HG03378 (cell line): ENCODE measurements around the gene OR8G1.
"Not testable (repeated sequence)": the region's sequence is repeated elsewhere in the genome, so short reads cannot be mapped to it uniquely, and the experiment has no call there.

Experiments used
- ATAC-seq: cut with Tn5 transposase; IDR thresholded peaks from one replicate; pipeline ENCODE4 v1.9.1; 2021; ENCODE audit warnings: mild to moderate bottlenecking, moderate library complexity; ENCODE audit not compliant: unreplicated experiment

OR8G1 gene

DNA sequence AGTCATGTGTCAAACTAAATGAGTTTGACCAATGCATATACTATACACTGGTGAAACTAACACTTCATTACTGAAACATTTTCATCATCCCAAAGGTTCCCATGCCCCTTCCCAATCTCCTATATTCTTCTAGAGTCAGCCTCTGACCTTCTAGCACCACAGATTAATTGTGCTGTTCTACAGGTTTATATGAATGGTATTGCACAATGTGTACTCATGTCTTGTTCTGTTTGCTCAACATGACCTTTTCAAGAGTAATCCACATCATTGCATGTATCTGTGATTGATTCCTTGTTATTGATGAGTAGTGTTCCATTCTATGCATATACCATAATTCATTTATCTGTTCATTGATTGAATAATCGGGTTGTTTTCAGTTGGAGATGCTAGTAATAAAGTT lies 7.5 kb upstream of the OR8G1 start:
- ATAC-seq = no peak

DNA sequence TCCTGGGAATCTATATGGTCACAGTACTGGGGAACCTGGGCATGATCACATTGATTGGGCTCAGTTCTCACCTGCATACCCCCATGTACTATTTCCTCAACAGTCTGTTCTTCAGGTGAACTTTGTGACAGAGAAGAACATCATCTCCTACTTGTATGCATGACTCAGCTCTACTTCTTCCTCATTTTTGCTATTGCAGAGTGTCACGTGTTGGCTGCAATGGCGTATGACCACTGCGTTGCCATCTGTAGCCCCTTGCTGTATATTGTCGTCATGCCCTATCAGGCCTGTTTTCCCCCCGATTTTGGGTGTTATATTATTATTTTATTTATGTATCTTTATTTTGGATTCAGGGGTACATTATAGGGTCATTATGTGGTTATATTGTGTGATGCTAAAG lies 2.4 kb upstream of the OR8G1 start:
- ATAC-seq = no peak

DNA sequence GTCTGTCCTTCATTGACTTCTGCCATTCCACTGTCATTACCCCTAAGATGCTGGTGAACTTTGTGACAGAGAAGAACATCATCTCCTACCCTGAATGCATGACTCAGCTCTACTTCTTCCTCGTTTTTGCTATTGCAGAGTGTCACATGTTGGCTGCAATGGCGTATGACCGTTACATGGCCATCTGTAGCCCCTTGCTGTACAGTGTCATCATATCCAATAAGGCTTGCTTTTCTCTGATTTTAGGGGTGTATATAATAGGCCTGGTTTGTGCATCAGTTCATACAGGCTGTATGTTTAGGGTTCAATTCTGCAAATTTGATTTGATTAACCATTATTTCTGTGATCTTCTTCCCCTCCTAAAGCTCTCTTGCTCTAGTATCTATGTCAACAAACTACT lies 9.0 kb downstream of the OR8G1 start:
- ATAC-seq = not testable (repeated sequence)

DNA sequence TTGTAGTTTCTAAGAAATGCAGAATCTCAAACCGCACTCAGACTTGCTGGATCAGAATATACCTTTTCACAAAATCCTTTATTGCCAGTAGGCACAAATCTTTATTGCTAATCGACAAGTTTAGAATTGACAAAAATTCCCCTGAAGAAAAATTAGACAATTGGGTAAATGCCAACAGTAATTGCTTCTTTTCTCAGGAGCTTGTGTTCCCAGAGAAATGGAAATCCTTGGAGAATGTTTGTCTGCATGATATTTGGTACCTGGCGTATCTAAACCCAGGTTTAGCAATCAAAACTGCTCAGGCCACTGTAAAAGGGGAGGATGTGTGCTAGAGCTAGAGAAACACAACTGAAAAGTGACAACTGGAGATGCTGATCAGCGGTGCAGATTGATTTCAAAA lies 15.2 kb downstream of the OR8G1 start, which contains the start of gene OR8G5:
TSS of gene OR8G5 (plus strand) at position 301 of the 400 bp plus-strand sequence. CDS start 8,556 bp downstream, outside the sequence.
- ATAC-seq = no peak

DNA sequence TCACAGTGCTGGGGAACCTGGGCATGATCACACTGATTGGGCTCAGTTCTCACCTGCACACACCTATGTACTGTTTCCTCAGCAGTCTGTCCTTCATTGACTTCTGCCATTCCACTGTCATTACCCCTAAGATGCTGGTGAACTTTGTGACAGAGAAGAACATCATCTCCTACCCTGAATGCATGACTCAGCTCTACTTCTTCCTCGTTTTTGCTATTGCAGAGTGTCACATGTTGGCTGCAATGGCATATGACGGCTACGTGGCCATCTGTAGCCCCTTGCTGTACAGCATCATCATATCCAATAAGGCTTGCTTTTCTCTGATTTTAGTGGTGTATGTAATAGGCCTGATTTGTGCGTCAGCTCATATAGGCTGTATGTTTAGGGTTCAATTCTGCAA lies 24.1 kb downstream of the OR8G1 start:
- ATAC-seq = not testable (repeated sequence)

DNA sequence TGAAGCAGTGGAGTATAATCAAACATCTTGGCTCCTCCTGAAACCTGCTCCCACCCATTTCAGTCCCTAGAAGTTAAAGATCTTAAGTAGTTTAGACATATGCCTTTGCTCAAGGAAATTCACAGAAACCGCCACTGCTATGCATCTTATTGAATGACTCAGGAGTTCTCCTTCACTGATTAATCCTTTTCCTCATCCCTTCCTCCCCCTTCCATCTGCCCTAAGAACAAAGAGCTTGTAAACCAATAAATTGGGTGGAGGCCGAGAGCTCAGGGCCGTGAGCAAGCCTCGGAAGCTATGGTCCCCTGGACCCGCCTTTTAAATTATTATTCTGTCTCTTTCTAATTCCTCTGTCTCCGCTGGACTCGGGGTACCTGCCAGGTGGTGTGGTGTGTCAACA lies 30.0 kb downstream of the OR8G1 start:
- not testable (repeated sequence) for ATAC-seq

DNA sequence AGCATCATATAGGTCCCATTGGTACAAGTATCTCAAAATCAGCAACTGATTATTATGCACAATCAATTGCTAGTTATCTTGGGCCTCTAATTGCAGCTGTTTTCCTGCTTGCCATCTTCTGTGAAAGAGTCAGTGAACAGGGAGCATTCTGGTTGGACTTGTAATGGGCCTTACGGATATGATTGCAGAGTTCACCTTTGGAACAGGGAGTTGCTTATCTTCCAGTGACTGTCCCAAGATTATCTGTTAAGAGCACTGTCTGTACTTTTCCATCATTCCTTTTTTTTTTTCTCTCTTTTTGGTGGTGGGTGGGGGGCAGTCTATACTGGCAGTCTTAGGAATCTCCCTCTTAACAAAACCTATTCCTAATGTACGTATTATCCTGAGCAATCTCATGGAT lies 33.1 kb downstream of the OR8G1 start:
- no peak for ATAC-seq

DNA sequence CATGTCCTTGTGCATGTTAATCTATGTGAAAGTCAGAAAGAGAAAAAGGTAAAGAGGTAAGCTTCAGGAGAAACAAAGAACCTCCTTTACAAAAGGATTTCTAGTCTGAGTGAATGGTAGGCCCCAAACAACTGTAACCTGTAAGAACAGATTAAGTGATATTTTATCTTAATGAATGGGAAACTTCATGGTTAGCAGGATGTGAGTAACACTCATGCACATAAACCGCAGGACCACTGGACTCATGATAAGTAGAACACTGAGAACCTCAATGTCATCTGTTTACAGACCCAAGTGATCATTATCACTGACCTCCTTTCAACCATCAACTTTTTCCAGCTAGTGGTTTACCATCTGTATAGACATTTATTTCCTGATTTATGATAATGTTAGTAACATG lies 35.2 kb downstream of the OR8G1 start:
- no peak for ATAC-seq

DNA sequence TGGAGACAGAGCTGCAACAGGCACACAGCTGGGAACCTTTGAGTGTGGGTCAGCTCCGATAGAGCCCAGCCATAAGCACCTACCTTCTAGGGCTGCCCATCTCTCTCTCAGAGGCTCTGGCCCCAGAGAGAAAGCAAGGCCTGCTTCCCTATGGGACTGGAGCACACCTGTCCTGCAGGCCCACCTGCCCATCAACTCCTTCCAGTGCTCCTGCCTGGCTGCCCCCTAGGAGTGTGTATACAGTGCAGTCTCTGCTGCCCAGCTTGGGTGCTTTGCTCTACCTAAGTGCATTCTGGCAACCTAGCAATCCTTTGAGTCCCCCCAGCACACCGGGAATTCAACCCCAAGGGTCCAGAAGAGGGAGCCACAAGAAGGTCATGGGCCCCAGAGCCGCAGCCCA lies 36.3 kb downstream of the OR8G1 start:
- no peak for ATAC-seq

DNA sequence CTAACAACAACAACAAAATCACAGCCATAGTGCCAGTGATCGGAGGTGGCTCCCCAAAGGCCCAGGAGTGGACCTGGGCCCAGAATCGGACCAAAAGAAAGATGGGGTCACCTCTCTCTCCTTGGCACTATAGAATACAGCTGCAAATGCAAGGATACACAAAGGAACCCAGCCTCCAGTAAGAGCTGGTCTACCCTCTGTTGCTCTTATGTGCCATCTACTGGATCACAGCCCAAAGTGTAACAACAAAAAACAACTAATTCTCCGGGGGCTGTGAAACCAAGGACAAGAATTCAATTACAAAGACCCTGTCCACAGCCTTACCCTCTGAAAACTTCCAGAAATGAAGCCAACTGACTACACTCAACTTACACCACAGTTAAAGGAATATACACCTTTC lies 36.9 kb downstream of the OR8G1 start:
- ATAC-seq = no peak

DNA sequence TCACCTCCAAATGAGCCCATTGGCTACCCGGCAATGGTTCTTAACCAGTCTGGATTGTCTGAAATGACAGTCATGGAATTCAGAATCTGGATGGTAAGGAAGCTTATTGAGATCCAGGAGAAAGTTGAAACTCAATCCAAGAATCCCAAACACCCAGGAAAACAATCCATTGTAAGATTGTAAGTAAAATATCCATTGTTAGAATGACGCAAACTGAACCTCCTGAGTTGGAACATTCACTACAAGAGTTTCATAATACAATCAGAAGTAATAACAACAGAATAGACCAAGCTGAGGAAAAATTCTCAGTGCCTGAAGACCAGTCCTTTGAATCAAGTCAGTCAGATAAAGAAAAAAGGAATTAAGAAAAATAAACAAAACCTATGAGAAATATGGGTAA lies 37.4 kb downstream of the OR8G1 start:
- no peak for ATAC-seq

DNA sequence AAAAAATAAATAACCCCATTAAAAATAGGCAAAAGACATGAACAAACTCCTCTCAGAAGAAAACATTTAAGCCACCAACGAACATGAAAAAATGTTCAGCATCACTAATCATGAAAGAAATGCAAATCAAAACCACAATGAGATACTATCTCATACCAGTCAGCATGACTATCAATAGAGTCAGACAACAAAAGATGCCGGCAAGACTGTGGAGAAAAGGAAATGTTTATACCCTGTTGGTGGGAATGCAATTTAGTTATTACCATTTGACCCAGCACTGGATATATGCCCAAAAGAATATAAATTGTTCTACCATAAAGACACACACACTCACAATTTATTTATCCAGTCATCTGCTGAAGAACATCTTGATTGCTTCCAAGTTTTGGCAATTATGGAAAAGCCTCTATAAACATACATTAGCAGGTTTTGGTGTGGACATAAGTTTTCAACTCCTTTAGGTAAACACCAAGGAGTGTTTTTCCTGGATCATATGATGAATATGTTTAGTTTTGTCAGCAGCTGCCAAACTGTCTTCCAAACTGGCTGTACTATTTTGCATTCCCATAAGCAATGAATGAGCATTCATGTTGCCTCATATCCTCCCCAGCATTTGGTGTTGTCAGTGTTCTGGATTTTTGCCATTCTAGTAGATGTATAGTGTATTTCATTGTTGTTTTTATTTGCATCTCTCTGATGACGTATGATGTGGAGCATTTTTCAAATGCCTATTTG lies 44.9 kb downstream of the OR8G1 start:
- ATAC-seq = no peak

DNA sequence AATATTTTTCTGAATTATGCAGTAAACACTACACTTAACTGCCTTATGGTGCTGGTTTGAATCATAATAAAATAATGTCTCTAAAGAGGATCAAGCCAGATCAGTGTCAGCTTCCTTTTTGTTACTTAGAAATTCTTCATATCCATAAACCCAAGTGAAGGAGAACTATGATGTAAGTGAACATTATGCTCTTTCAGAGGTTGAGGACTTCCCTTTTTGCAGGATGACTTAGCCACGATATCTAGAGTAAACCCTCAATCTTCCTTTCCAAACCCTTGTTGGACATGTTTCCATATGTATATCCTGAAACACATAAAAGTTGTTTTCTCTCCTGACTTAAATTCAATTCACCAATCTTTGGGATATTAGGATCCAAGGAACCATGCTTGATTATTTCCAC lies 53.8 kb downstream of the OR8G1 start:
- no peak for ATAC-seq

DNA sequence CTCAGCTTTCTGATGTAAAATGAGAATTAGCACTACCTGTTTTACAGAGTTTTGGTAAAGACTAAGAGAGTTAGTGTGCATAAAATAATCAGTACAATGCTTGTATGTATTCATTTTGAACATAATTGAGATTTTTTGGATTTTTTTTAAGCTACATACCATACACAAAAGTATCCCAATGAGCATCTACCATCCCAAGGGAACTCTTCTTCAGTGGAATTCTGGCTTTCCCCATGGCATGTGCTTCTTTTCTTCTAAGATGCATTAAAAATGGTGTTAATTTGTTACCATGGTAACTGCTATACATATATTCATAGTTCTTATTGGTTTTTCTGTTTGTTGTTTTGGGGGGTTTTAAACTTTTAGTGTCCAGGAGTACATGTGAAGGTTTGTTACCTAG lies 55.1 kb downstream of the OR8G1 start:
- ATAC-seq = no peak

DNA sequence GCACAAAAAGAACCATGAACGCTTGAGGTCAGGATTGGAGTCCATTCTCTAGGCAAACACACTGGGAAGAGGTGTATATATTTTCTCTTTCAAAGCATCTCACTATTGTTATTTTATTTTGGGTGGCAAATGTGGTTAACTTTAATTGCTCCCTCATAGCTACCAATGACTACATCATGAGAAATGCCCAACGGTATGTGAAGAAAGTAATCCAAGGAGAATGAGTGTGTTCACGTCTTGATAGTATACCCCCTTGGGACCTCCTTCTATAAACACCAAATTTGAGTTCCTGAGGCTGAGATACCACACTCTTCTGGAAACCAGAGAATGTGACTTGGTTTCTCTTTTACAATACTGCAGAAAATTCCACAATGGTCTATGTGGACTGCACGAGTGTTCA lies 57.0 kb downstream of the OR8G1 start:
- no peak for ATAC-seq

DNA sequence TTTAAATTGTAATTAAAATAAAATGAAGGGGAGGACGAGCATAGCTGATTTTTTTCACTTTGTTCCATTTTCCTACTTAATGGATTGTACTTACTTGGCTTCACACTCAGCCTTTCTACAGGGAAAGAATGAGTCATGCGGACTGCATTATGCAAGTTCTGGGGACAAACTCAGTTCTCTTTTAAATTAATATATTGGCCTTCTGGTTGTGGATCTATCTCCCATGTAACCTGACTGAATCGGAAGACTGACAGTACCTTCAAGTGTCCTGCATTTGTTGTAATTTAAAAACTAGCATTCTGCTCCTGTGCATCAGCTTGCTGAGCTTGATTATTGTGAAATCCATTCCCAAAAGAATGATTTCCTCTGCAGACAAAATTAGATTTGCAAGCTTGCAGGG lies 60.7 kb downstream of the OR8G1 start:
- no peak for ATAC-seq

DNA sequence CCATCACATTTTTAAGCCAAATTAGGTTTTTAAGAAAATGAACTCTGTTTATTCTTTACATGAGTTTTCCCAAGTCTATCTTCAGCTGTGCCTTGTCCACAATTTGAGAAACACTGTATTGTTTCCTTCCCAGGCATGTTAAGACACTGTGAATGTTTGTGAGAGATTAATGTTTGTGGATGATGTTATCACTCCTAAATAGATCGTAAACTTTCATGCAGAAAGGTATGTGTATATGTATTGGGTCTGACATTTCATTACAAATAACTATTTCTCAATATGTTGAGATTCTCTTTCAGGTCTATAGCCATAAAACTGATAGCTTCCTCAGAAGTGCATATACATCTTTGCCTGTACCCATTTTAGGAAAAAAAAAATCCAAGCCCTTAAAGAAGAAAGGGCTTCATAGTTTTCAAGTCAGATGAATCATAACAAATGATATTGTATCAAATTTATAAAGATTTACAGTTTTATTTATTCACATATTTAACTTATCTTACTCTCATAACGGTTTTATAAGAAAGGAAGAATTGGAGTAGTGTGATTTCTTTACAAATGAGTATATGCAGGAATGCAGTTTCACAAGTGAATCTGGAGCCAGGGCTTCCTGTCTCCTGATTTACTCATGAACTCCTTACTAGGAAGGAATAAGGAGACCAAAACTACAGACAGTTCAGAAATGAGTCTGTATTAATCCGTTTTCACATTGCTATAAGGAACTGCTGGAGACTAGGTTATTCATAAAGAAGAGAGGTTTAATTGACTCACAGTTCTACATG lies 61.6 kb downstream of the OR8G1 start:
- ATAC-seq = no peak
